NB4 (cell line): ENCODE data around the gene PAX3.

Experiments
- DNase-seq: peaks from one replicate; pipeline ENCODE4 v3.0.0; 2010; ENCODE audit warnings: low read depth
- H3K4me3 ChIP-seq: one replicate; pipeline ENCODE4 v1.5.1; 2011; ENCODE audit warnings: mild to moderate bottlenecking, low read depth, low read length, moderate library complexity
- CTCF ChIP-seq: IDR thresholded peaks from one replicate; pipeline ENCODE4 v1.5.1; 2012; ENCODE audit warnings: low read depth, low read length
- MYC ChIP-seq: IDR thresholded peaks from 2 replicates; pipeline ENCODE4 v1.6.1; 2011; ENCODE audit warnings: low read depth, low read length
- POLR2A ChIP-seq: IDR thresholded peaks from 2 replicates; pipeline ENCODE4 v1.6.1; 2011; ENCODE audit warnings: mild to moderate bottlenecking; ENCODE audit not compliant: insufficient read length; ENCODE audit errors: extremely low read depth
- TF ChIP-seq, protein P1 (sequence below): IDR thresholded peaks from 2 replicates; pipeline ENCODE4 v1.6.1; 2011; ENCODE audit warnings: low read depth, low read length

The PAX3 gene

DNA sequence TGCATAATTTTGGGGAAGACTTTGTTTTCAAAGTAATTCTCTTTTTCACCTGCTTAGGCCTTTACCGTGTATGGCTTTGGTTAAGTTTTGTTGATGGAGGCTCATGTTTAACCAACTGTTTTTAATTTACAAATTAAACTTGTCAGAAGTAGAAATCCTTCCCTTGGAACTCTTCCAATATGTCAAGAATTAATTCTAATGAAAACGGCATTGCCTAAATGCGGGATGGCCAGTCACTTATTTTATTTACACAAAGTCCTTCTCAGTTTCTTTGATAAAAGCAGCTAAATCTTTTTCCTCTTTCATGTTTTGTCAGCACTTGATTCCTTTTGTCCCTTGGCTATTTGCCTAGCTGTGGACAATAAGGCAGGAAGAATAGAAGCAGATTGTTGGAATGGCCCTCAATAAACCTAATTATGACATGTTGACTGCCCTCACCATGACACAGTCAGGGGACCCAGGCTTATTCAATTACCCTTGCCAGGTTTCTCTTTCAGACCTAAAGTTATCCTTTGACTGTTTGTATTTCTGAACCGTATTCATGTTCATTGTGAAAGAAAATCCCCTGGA, 26.3 kb downstream of the PAX3 start:
- H3K4me3 ChIP-seq = no peak overlapping the region
- TF ChIP-seq POLR2A = no peak
- TF ChIP-seq, protein P1, sequence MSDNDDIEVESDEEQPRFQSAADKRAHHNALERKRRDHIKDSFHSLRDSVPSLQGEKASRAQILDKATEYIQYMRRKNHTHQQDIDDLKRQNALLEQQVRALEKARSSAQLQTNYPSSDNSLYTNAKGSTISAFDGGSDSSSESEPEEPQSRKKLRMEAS = no peak
- DNase-seq = no peak

- DNase-seq = no peak
- no peak overlapping the region for H3K4me3 ChIP-seq
- no peak for TF ChIP-seq MYC
- no peak for TF ChIP-seq CTCF
- TF ChIP-seq, protein P1 = no peak
- no peak for TF ChIP-seq POLR2A
Observed at GRCh38 chr2:222271854-222272253, 26.9 kb downstream of the PAX3 start.

- no peak for TF ChIP-seq POLR2A
- no peak for TF ChIP-seq CTCF
- no peak for TF ChIP-seq MYC
- TF ChIP-seq, protein P1 = no peak
- no peak for DNase-seq
- H3K4me3 ChIP-seq = no peak overlapping the region
Observed at GRCh38 chr2:222270396-222270795, 28.4 kb downstream of the PAX3 start.

GRCh38 chr2:222269132-222269531, 29.7 kb downstream of the PAX3 start:
- H3K4me3 ChIP-seq = no peak overlapping the region
- TF ChIP-seq CTCF = no peak
- no peak for TF ChIP-seq MYC
- no peak for TF ChIP-seq POLR2A
- TF ChIP-seq, protein P1 = no peak
- no peak for DNase-seq

DNA sequence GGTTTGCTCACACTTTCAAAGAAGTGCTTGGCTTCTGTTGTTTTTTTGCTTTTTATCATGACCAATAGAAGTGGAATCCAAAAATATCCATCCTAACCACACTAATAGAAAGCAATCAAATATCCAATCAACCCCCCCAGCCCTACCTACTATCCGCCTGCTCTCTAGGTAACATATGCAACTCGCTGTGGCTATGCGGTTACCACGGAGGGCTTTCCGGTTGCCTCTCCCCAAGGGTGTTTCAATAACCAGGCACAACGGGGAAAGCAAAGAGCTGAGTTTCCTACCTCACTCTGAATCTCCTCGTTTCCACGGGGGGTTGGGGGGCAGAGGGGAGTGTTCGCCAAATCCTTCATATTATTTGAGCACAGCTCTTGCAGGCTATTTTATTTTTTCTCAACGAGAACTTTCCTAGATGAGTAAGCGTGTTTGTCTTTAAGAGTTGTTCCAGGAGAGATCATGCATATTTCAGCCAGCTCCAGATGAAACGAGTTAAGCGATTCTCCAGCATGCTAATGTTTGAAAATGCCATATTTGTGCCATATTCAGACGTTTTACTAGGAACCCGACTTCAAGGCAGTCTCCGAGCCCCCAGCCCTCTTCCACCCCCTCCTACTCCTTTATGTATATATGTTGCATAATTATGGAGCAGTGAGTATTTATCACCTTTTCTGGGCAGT, 30.3 kb downstream of the PAX3 start:
- DNase-seq = peak; percentile 25
- no peak overlapping the region for H3K4me3 ChIP-seq
- TF ChIP-seq CTCF = no peak

GRCh38 chr2:222264791-222265320, 33.9 kb downstream of the PAX3 start:
- TF ChIP-seq MYC (no peak), CTCF (no peak), POLR2A (no peak)
- TF ChIP-seq, protein P1 = no peak
- DNase-seq = no peak
- H3K4me3 ChIP-seq = no peak overlapping the region
